ENCODE data around the gene ATP6V0A4.

The ATP6V0A4 gene

GRCh38 chr7:138755842-138756590 lies 42.0 kb downstream of the ATP6V0A4 start:
- H2AFZ ChIP-seq (ENCODE audit: low read length) = no peak overlapping the region
- H3K4me3 ChIP-seq (ENCODE audit: low read depth, low read length, poor library complexity, severe bottlenecking) = no peak overlapping the region
- H3K9me2 ChIP-seq (ENCODE audit: low read depth, low read length) = no peaks in the 10 kb centered on the region
- no peaks in the 10 kb centered on the region for H3F3A ChIP-seq (ENCODE audit: insufficient read depth, low read length)
- H3K36me3 ChIP-seq (ENCODE audit: insufficient read depth, low read length) = no peaks in the 10 kb centered on the region
- H3K27ac ChIP-seq (ENCODE audit: low read depth, low read length, poor library complexity, severe bottlenecking) = no peak overlapping the region
- no peak overlapping the region for H3K4me2 ChIP-seq (ENCODE audit: low read length)
- TF ChIP-seq EZH2 (IDR thresholded peaks at IDR 0.05; ENCODE audit: borderline replicate concordance, low read length) (no peak), CTCF (IDR thresholded peaks at IDR 0.05; ENCODE audit: low read length) (no peak)
- H3K79me2 ChIP-seq (ENCODE audit: insufficient read depth, low read length) = no peaks in the 10 kb centered on the region
- no peak overlapping the region for H3K9ac ChIP-seq (ENCODE audit: low read length)
- H4K20me1 ChIP-seq (ENCODE audit: insufficient read depth, low read length) = no peaks in the 10 kb centered on the region
- no peaks in the 10 kb centered on the region for H3K9me3 ChIP-seq (ENCODE audit: low read length)
- peaks cover 8% of the 10 kb centered on the region; the same call in 1 of the 2 replicates for H3K27me3 ChIP-seq (ENCODE audit: insufficient read depth, low read length)
- no peaks in the 10 kb centered on the region for H3K4me1 ChIP-seq (ENCODE audit: insufficient read depth, low read length, severe bottlenecking)

GRCh38 chr7:138755331-138755747 lies 42.7 kb downstream of the ATP6V0A4 start:
- Histone ChIP-seq H3K36me3 (ENCODE audit: insufficient read depth, low read length) (no peaks in the 10 kb centered on the region), H3K79me2 (ENCODE audit: insufficient read depth, low read length) (no peaks in the 10 kb centered on the region), H3K9me2 (ENCODE audit: low read depth, low read length) (no peaks in the 10 kb centered on the region), H3F3A (ENCODE audit: insufficient read depth, low read length) (no peaks in the 10 kb centered on the region), H3K9me3 (ENCODE audit: low read length) (no peaks in the 10 kb centered on the region), H3K4me2 (ENCODE audit: low read length) (no peak overlapping the region), H4K20me1 (ENCODE audit: insufficient read depth, low read length) (no peaks in the 10 kb centered on the region), H3K4me3 (ENCODE audit: low read depth, low read length, poor library complexity, severe bottlenecking) (no peak overlapping the region), H3K27me3 (ENCODE audit: insufficient read depth, low read length) (peaks cover 10% of the 10 kb centered on the region; the same call in 1 of the 2 replicates), H3K4me1 (ENCODE audit: insufficient read depth, low read length, severe bottlenecking) (no peaks in the 10 kb centered on the region), H3K9ac (ENCODE audit: low read length) (no peak overlapping the region), H2AFZ (ENCODE audit: low read length) (no peak overlapping the region), H3K27ac (ENCODE audit: low read depth, low read length, poor library complexity, severe bottlenecking) (no peak overlapping the region)
- TF ChIP-seq EZH2 (IDR thresholded peaks at IDR 0.05; ENCODE audit: borderline replicate concordance, low read length) (no peak), CTCF (IDR thresholded peaks at IDR 0.05; ENCODE audit: low read length) (no peak)

GRCh38 chr7:138753610-138754009 lies 44.4 kb downstream of the ATP6V0A4 start:
- H3K4me1 ChIP-seq (ENCODE audit: insufficient read depth, low read length, severe bottlenecking) = no peaks in the 10 kb centered on the region
- no peaks in the 10 kb centered on the region for H4K20me1 ChIP-seq (ENCODE audit: insufficient read depth, low read length)
- peaks cover 10% of the 10 kb centered on the region; the same call in 1 of the 2 replicates for H3K27me3 ChIP-seq (ENCODE audit: insufficient read depth, low read length)
- no peak overlapping the region for H3K27ac ChIP-seq (ENCODE audit: low read depth, low read length, poor library complexity, severe bottlenecking)
- no peak overlapping the region for H3K4me3 ChIP-seq (ENCODE audit: low read depth, low read length, poor library complexity, severe bottlenecking)
- H2AFZ ChIP-seq (ENCODE audit: low read length) = no peak overlapping the region
- H3K9ac ChIP-seq (ENCODE audit: low read length) = no peak overlapping the region
- H3K79me2 ChIP-seq (ENCODE audit: insufficient read depth, low read length) = no peaks in the 10 kb centered on the region
- H3K4me2 ChIP-seq (ENCODE audit: low read length) = no peak overlapping the region
- H3F3A ChIP-seq (ENCODE audit: insufficient read depth, low read length) = no peaks in the 10 kb centered on the region
- TF ChIP-seq CTCF (IDR thresholded peaks at IDR 0.05; ENCODE audit: low read length) = no peak
- no peak for TF ChIP-seq EZH2 (IDR thresholded peaks at IDR 0.05; ENCODE audit: borderline replicate concordance, low read length)
- no peaks in the 10 kb centered on the region for H3K9me2 ChIP-seq (ENCODE audit: low read depth, low read length)
- H3K9me3 ChIP-seq (ENCODE audit: low read length) = no peaks in the 10 kb centered on the region
- H3K36me3 ChIP-seq (ENCODE audit: insufficient read depth, low read length) = no peaks in the 10 kb centered on the region
